Transverse colon (tissue), 3 donors: Measurements from ENCODE around the gene CDH26.

ENCODE experiments used
- EP300 ChIP-seq: sonication (generic); formaldehyde crosslinking; IDR thresholded peaks from one replicate; pipeline ENCODE4 v1.6.1; 2017; ENCODE audit warnings: antibody characterized with exemption, low read depth
- TF ChIP-seq, protein P1 (sequence below), 5 experiments: fragments of 200-600 bp in 3 of 5; fragments of 450-650 bp in 2 of 5; sonication (generic) in 3 of 5; IDR thresholded peaks; 1 replicate in 2 of 5; 2 replicates in 3 of 5; pipeline ENCODE4 v1.5.1; 2016 to 2017; ENCODE audit warnings: antibody characterized with exemption in 5 of 5, inconsistent platforms in 3 of 5, mild to moderate bottlenecking in 2 of 5, moderate library complexity in 1 of 5

DNA sequence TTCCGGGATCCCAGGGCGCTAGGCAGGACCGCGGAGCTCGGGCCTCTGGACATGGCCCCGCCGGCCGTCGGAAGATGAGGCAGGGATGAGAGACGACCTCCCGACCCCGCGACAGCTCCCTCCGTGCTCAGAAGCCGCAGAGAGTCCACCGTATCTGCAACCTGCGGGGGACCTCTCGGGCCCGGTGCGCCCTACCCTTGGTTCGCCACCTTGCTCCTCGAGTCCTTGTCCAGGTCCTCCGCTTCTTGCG lies 18.4 kb upstream of the CDH26 start:
- TF ChIP-seq, protein P1, sequence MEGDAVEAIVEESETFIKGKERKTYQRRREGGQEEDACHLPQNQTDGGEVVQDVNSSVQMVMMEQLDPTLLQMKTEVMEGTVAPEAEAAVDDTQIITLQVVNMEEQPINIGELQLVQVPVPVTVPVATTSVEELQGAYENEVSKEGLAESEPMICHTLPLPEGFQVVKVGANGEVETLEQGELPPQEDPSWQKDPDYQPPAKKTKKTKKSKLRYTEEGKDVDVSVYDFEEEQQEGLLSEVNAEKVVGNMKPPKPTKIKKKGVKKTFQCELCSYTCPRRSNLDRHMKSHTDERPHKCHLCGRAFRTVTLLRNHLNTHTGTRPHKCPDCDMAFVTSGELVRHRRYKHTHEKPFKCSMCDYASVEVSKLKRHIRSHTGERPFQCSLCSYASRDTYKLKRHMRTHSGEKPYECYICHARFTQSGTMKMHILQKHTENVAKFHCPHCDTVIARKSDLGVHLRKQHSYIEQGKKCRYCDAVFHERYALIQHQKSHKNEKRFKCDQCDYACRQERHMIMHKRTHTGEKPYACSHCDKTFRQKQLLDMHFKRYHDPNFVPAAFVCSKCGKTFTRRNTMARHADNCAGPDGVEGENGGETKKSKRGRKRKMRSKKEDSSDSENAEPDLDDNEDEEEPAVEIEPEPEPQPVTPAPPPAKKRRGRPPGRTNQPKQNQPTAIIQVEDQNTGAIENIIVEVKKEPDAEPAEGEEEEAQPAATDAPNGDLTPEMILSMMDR (IDR thresholded peaks at IDR 0.05) = no peak
- TF ChIP-seq EP300 = no peak
